ENCODE measurements around the gene PAK5. TPM values are rescaled to one million over a fixed set of nuclear protein-coding genes. Genes with fewer than 3 reads are reported as not detected.

Gene PAK5
- total and polyA plus RNA-seq, 2 of the 13 experiments (the other 11 are each of a cell fraction or from before 2014, with no cell fraction given), result not detected

- 0 out of 2 replicates have a peak, but pooled peaks have one; percentile 49 for TF ChIP-seq TSC22D2 (CRISPR knock-in tag; IDR thresholded peaks at IDR 0.05; ENCODE audit: borderline replicate concordance)
- TF ChIP-seq ZMAT3 (CRISPR knock-in tag; conservative IDR thresholded peaks at IDR 0.05), result no peak
- TF ChIP-seq DMAP1 (CRISPR knock-in tag; IDR thresholded peaks at IDR 0.05), result no peak
- 0 out of 2 replicates have a peak, but pooled peaks have one; percentile 35 for TF ChIP-seq ZBTB10 (CRISPR knock-in tag; IDR thresholded peaks at IDR 0.05; ENCODE audit: borderline replicate concordance)
- TF ChIP-seq ZNF362 (CRISPR knock-in tag; IDR thresholded peaks at IDR 0.05; ENCODE audit: borderline replicate concordance), result no peak
- no peak for TF ChIP-seq CBX1 (IDR thresholded peaks at IDR 0.05; ENCODE audit: low read depth)
- no peak for TF ChIP-seq DRAP1 (CRISPR knock-in tag; IDR thresholded peaks at IDR 0.05)
- TF ChIP-seq GZF1 (CRISPR knock-in tag; IDR thresholded peaks at IDR 0.05), result no peak
- no peak for TF ChIP-seq CSRNP2 (CRISPR knock-in tag; conservative IDR thresholded peaks at IDR 0.05; ENCODE audit: low read depth)
- no peak for TF ChIP-seq ZFAT (CRISPR knock-in tag; conservative IDR thresholded peaks at IDR 0.05)
- no peak for TF ChIP-seq FOXC1 (CRISPR knock-in tag; IDR thresholded peaks at IDR 0.05; ENCODE audit: borderline replicate concordance)
- TF ChIP-seq ZNF670 (CRISPR knock-in tag; IDR thresholded peaks at IDR 0.05; ENCODE audit: borderline replicate concordance), result no peak
- TF ChIP-seq HES4 (CRISPR knock-in tag; IDR thresholded peaks at IDR 0.05; ENCODE audit: borderline replicate concordance), result no peak
- no peak for TF ChIP-seq DPF2 (CRISPR knock-in tag; IDR thresholded peaks at IDR 0.05; ENCODE audit: borderline replicate concordance, low read depth)
- no peak for TF ChIP-seq AKAP8 (CRISPR knock-in tag; IDR thresholded peaks at IDR 0.05)
- TF ChIP-seq SMAD3 (CRISPR knock-in tag; IDR thresholded peaks at IDR 0.05), result peak; percentile 66; the same call in 1 of the 2 replicates
- TF ChIP-seq NKX3-1 (CRISPR knock-in tag; IDR thresholded peaks at IDR 0.05), result peak; percentile 89; the same call in 1 of the 2 replicates
- no peak for TF ChIP-seq ZNF44 (CRISPR knock-in tag; IDR thresholded peaks at IDR 0.05)
- no peak for TF ChIP-seq RNF219 (CRISPR knock-in tag; IDR thresholded peaks at IDR 0.05)
- TF ChIP-seq ZNF496 (CRISPR knock-in tag; IDR thresholded peaks at IDR 0.05; ENCODE audit: insufficient replicate concordance), result no peak
- TF ChIP-seq FOXP1 (IDR thresholded peaks at IDR 0.05), result no peak
- TF ChIP-seq FOXP1 (CRISPR knock-in tag; IDR thresholded peaks at IDR 0.05), result no peak
- TF ChIP-seq ZNF282 (IDR thresholded peaks at IDR 0.05; ENCODE audit: partially characterized antibody), result no peak
- TF ChIP-seq KAT8 (CRISPR knock-in tag; IDR thresholded peaks at IDR 0.05), result 0 out of 2 replicates have a peak, but pooled peaks have one; percentile 20
Observed at GRCh38 chr20:9660236-9660868, 178.5 kb downstream of the PAK5 start (continued).
